ENCODE data around the gene MAGEF1.

The MAGEF1 gene

DNA sequence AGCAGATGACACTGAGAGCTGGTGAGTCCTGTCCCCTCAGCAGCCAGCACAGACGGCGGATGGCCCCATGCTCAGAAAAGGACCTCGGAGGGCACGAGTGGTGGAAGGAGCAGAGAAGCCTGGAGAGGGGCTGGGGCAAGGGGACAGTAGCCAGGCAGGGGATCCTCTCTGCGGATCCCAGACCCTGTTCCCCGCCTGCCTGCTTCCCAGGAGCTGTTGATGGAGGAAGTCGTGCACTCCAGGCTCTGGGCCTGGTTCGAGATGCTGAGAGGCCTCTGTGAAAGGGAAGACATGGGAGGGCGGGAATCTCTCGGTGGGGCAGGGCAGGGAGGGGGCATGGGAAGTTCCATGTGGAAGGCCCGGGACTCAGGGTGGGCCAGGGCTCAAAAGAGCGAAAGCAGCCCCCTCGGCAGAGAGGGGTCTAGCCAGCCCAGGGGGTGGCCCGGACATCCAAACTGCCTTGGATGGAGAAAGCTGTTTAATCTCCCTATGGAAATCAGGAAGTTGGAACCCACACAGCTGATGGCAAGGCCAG, 47.9 kb upstream of the MAGEF1 start:
- Histone ChIP-seq H3K4me2 (ENCODE audit: low read length) (no peak overlapping the region), H3K36me3 (ENCODE audit: insufficient read depth, low read length) (no peaks in the 10 kb centered on the region), H3K27ac (ENCODE audit: low read depth, low read length, poor library complexity, severe bottlenecking) (no peak overlapping the region), H3K9me3 (ENCODE audit: low read length) (no peaks in the 10 kb centered on the region), H3K27me3 (ENCODE audit: insufficient read depth, low read length) (no peaks in the 10 kb centered on the region), H3K4me3 (ENCODE audit: low read depth, low read length, poor library complexity, severe bottlenecking) (no peak overlapping the region), H3F3A (ENCODE audit: insufficient read depth, low read length) (no peaks in the 10 kb centered on the region), H3K9me2 (ENCODE audit: low read depth, low read length) (no peaks in the 10 kb centered on the region), H3K4me1 (ENCODE audit: insufficient read depth, low read length, severe bottlenecking) (peaks cover 13% of the 10 kb centered on the region), H3K79me2 (ENCODE audit: insufficient read depth, low read length) (no peaks in the 10 kb centered on the region), H3K9ac (ENCODE audit: low read length) (no peak overlapping the region), H2AFZ (ENCODE audit: low read length) (no peak overlapping the region), H4K20me1 (ENCODE audit: insufficient read depth, low read length) (no peaks in the 10 kb centered on the region)
- TF ChIP-seq, protein P1, sequence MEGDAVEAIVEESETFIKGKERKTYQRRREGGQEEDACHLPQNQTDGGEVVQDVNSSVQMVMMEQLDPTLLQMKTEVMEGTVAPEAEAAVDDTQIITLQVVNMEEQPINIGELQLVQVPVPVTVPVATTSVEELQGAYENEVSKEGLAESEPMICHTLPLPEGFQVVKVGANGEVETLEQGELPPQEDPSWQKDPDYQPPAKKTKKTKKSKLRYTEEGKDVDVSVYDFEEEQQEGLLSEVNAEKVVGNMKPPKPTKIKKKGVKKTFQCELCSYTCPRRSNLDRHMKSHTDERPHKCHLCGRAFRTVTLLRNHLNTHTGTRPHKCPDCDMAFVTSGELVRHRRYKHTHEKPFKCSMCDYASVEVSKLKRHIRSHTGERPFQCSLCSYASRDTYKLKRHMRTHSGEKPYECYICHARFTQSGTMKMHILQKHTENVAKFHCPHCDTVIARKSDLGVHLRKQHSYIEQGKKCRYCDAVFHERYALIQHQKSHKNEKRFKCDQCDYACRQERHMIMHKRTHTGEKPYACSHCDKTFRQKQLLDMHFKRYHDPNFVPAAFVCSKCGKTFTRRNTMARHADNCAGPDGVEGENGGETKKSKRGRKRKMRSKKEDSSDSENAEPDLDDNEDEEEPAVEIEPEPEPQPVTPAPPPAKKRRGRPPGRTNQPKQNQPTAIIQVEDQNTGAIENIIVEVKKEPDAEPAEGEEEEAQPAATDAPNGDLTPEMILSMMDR (IDR thresholded peaks at IDR 0.05; ENCODE audit: low read length) = no peak
- TF ChIP-seq EZH2 (IDR thresholded peaks at IDR 0.05; ENCODE audit: borderline replicate concordance, low read length) = no peak

- H3K79me2 ChIP-seq (ENCODE audit: insufficient read depth, low read length) = no peaks in the 10 kb centered on the region
- no peak overlapping the region for H3K27ac ChIP-seq (ENCODE audit: low read depth, low read length, poor library complexity, severe bottlenecking)
- no peak overlapping the region for H3K4me3 ChIP-seq (ENCODE audit: low read depth, low read length, poor library complexity, severe bottlenecking)
- no peaks in the 10 kb centered on the region for H3K9me3 ChIP-seq (ENCODE audit: low read length)
- no peaks in the 10 kb centered on the region for H3K9me2 ChIP-seq (ENCODE audit: low read depth, low read length)
- TF ChIP-seq EZH2 (IDR thresholded peaks at IDR 0.05; ENCODE audit: borderline replicate concordance, low read length) = no peak
- TF ChIP-seq, protein P1 (IDR thresholded peaks at IDR 0.05; ENCODE audit: low read length) = no peak
- peaks cover 13% of the 10 kb centered on the region for H3K4me1 ChIP-seq (ENCODE audit: insufficient read depth, low read length, severe bottlenecking)
- H4K20me1 ChIP-seq (ENCODE audit: insufficient read depth, low read length) = no peaks in the 10 kb centered on the region
- no peak overlapping the region for H3K9ac ChIP-seq (ENCODE audit: low read length)
- no peak overlapping the region for H3K4me2 ChIP-seq (ENCODE audit: low read length)
- no peaks in the 10 kb centered on the region for H3F3A ChIP-seq (ENCODE audit: insufficient read depth, low read length)
- H3K27me3 ChIP-seq (ENCODE audit: insufficient read depth, low read length) = no peaks in the 10 kb centered on the region
- no peak overlapping the region for H2AFZ ChIP-seq (ENCODE audit: low read length)
- H3K36me3 ChIP-seq (ENCODE audit: insufficient read depth, low read length) = no peaks in the 10 kb centered on the region
Measured at GRCh38 chr3:184758056-184758455, 46.2 kb upstream of the MAGEF1 start.

- H3K4me2 ChIP-seq (ENCODE audit: low read length) = no peak overlapping the region
- H3K9me2 ChIP-seq (ENCODE audit: low read depth, low read length) = no peaks in the 10 kb centered on the region
- TF ChIP-seq EZH2 (IDR thresholded peaks at IDR 0.05; ENCODE audit: borderline replicate concordance, low read length) = no peak
- TF ChIP-seq, protein P1 (IDR thresholded peaks at IDR 0.05; ENCODE audit: low read length) = no peak
- no peak overlapping the region for H3K9ac ChIP-seq (ENCODE audit: low read length)
- peaks cover 13% of the 10 kb centered on the region for H3K4me1 ChIP-seq (ENCODE audit: insufficient read depth, low read length, severe bottlenecking)
- H3K27ac ChIP-seq (ENCODE audit: low read depth, low read length, poor library complexity, severe bottlenecking) = no peak overlapping the region
- H3K27me3 ChIP-seq (ENCODE audit: insufficient read depth, low read length) = no peaks in the 10 kb centered on the region
- H2AFZ ChIP-seq (ENCODE audit: low read length) = no peak overlapping the region
- no peaks in the 10 kb centered on the region for H4K20me1 ChIP-seq (ENCODE audit: insufficient read depth, low read length)
- H3F3A ChIP-seq (ENCODE audit: insufficient read depth, low read length) = no peaks in the 10 kb centered on the region
- H3K4me3 ChIP-seq (ENCODE audit: low read depth, low read length, poor library complexity, severe bottlenecking) = no peak overlapping the region
- H3K79me2 ChIP-seq (ENCODE audit: insufficient read depth, low read length) = no peaks in the 10 kb centered on the region
- no peaks in the 10 kb centered on the region for H3K36me3 ChIP-seq (ENCODE audit: insufficient read depth, low read length)
- H3K9me3 ChIP-seq (ENCODE audit: low read length) = no peaks in the 10 kb centered on the region
Measured at GRCh38 chr3:184757022-184757651, 45.3 kb upstream of the MAGEF1 start.

Data from OCI-LY1 (cell line).